Activated effector memory CD4-positive, alpha-beta T cell treated with anti-CD3 and anti-CD28 coated beads, Interleukin-2, amount 50 U/mL, for 16 hours (primary cell): ENCODE data around the gene MAP3K15.

Experiments used
- DNase-seq: peaks from one replicate; pipeline ENCODE4 v3.0.0-alpha.2; 2020

MAP3K15 gene

GRCh38 chrX:19392078-19392477 is 123.2 kb downstream of the MAP3K15 start:
- DNase-seq = no peak

DNA sequence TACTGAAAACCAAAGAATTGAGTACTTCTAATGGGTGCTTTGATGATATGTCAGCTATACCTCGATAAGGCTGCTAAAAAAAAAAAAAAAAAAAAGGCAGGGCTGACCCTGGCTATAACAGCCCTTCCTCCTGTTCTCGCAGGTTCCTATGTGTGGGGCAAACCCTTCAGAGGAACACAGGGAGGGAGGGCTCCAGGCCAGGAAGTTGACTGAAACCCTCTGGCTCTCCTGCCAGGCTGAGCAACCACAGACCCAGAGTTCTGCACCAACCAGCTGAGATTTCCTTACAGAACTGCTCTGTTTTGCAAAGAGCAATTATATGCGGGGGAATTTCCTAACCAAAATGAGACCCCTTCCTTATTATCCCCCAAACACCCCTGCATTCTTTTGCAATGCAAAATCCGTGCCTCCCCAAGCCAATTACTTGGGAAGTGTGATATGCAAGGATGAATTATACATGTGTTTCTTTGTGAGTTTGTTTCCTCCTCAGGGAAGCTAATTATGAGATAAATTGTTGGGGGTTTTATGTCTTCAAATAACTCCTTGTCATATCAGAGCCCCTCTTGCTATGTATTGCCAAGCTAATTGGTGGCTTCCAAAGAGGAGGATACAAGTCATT is 126.0 kb downstream of the MAP3K15 start:
- no peak for DNase-seq

DNA sequence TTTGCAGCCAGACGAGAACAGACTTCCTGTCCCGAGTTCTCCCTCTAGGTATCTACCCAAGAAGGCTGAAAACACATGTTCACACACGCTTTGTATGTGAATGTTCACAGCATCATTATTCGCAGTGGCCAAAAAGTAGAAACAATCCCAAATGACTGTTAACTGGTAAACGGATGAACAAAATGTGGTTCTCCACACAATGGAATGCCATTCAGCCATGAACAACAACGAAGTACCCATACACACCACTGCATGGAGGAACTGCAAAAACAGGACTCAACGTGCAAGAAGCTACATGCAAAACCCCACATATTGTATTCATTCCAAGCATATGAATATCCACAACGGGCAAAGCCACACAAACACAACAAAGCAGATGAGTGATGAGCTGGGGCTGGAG is 126.6 kb downstream of the MAP3K15 start:
- DNase-seq = no peak

GRCh38 chrX:19388064-19388679 is 127.1 kb downstream of the MAP3K15 start:
- no peak for DNase-seq

DNA sequence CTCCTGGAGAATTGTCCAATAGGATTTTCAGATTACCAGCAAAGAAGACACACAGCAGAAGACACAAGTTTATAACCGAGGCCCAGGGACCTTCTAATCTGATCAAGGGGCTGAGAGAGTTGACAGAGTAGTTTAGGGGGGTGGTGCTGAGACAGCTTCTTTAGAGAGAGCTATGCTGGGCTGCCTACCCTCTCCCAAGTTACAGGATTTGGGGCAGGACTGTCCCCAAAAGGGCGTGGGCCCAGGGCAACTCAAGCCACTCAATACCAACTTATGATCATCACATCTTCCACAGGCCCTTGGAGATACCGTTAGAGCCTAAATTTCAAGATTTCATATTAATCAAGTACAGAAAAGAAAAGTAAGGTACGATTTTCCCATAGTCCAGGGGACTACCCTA is 128.6 kb downstream of the MAP3K15 start:
- DNase-seq = no peak

- peak; percentile 79 for DNase-seq
These were observed 132.7 kb downstream of the MAP3K15 start for GRCh38 chrX:19382555-19383145.

- DNase-seq = no peak
These were observed 134.0 kb downstream of the MAP3K15 start for GRCh38 chrX:19381326-19381725.

DNA sequence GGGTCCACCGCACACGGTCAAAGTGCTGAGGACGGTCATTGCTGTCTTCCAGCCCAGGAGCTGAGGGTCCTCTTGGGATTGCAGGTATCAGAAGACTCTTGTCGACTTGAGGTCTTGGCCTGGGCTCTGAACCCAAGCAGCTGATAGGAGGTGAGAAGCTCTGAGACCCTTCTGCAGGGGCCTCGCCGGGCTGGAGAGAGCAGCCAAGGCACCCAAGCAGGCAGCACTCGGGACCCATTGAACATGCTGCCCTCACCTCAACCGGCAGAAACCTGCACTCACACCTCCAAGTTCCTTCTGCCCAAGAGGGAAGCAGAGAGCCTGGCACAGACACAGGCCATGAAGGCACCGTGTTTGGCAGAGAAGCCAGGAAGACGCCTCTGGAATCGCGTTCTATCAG is 137.5 kb downstream of the MAP3K15 start:
- no peak for DNase-seq

- DNase-seq = no peak
These were observed 139.8 kb downstream of the MAP3K15 start for GRCh38 chrX:19375546-19375945.

DNA sequence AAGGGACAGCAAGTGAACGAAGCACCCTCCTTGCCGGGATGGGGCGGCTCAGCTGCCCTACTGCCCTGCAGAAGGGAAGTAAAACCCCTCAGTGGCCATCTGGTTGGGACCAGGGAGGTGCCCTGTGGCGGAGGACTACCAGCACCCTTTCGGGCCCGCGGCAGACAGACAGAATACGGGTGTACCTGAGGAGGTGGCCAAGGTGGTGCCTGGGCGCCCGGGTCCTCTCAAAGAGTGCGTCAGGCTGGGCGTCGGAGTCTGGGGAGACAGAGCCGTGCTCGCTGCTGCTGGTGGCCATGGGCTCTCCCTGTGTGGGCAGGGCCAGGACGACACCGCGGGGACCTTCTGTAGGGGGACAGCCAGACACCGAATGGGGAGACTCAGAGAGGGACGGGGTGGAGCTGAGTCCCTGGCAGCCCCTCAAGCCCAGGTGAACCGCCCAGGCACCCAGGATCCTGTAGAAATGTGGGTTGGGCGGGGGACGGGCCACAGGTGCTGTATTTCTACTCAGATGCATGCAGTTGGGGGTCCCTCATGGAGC is 141.9 kb downstream of the MAP3K15 start:
- no peak for DNase-seq

- DNase-seq = peak; percentile 61
These were observed 142.6 kb downstream of the MAP3K15 start for GRCh38 chrX:19372547-19373331.

DNA sequence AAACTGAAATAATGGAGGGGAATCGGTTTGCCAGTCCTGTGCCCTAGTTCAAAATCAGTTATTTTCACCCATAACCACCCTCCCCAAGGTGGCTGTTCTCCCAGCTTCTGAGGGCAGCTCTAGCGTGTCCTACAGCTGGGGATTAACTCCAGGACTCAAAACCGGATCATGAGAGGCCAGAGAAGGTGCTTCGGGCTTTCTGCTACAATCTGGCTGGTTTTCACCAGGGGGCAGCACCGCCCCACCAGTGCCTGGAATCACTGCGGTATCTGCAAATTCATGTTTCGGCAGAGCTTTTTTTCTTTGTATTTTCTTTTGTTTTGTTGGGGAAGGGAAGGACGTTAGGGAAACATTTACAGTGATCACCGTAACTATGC is 143.2 kb downstream of the MAP3K15 start:
- DNase-seq = peak; percentile 85

GRCh38 chrX:19370061-19370460 is 145.2 kb downstream of the MAP3K15 start:
- DNase-seq = no peak

DNA sequence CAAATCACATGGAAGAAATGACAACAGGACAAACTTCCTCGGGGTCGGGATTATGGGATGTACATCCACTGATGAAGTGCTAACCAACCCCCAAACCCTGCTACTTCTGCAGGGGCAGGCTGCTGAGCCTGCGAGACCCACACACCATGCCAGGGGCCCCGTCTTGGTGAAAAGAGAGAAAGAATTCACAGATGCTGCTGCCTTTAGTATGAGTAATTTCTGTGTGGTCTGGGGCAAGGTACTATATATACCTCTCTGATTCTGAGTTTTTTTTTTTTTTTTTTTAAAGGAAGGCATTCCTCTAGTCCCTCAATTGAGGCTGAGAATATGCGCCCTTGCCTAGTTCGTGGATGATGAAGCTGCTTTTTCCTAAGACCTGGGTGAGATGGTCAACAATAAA is 146.7 kb downstream of the MAP3K15 start:
- no peak for DNase-seq

- DNase-seq = no peak
These were observed 153.6 kb downstream of the MAP3K15 start for GRCh38 chrX:19361701-19362100.

DNA sequence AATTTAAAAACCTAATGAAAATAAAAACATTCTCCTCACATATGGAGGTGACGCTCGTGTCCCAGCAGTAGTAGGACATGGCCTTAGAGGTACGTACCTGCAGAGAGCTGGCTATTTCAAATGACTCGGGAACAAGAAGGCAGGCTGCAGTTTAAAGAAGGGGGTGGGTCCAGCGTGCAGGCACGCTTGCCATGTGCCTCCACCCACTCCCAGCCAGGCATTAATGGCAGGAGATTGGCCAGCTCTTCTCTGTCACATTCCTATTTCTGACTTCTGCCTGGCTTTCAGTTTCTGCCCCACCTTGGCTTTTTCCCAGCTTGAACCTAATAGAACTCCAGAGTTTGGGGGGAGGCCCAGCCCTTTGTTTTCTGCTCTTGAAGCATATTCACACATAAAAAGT is 154.4 kb downstream of the MAP3K15 start:
- no peak for DNase-seq

DNA sequence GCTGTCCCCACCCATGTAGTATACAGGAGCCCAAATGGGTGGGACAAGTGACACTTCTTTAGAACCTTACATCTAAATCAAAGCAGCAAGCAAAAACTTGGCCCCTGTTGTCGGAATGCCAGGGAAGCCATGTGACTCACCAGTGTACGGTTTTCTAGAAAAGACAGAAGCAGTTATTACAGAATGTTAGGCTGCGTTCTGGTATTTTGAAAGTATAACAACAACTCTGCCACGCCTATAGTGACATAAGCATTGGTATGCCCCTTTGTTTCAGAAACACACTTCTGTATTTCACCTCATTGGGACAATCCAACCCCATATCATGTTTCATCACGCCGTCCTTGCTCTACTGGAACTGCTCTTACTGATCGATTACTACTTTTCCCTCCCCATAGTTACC is 156.8 kb downstream of the MAP3K15 start:
- DNase-seq = no peak

DNA sequence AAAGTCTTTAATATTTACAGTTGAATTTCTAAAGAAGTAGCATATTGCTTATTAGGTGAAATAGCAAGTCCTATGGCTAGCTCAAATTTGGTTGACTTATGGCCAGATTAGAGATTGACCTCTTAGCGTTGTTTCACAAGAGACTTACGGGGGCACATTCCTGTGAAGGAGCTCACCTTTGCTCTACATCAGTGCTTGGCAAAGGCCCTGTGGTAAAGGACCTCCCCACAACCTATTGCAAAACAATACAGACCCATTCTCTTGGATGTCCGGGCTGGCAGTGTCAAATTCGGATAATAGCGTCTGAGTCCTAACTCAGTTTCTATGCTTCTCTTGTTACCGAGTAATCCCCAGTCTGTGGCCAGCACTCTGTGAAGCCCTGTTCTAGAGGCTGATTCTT is 160.7 kb downstream of the MAP3K15 start:
- no peak for DNase-seq

- no peak for DNase-seq
These were observed 164.3 kb downstream of the MAP3K15 start for GRCh38 chrX:19350941-19351384.

DNA sequence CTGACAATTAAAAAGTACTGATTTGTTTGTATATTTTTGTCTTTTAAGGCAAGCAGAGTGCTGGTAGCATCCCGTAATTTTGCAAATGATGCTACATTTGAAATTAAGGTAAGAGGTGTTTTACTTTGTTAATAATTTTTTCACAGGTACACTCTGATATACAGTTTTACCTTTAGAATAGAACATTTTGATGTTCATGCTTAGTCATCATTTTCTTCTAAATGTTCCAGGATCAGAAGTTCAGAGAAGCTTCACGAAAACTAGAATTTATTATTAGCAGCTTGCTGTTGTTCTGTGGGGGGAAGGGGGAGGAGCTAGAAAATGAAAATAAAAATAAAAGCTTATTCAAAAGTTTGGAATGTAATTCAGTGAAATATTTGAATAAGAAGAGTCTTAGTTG is 166.0 kb downstream of the MAP3K15 start:
- DNase-seq = no peak

DNA sequence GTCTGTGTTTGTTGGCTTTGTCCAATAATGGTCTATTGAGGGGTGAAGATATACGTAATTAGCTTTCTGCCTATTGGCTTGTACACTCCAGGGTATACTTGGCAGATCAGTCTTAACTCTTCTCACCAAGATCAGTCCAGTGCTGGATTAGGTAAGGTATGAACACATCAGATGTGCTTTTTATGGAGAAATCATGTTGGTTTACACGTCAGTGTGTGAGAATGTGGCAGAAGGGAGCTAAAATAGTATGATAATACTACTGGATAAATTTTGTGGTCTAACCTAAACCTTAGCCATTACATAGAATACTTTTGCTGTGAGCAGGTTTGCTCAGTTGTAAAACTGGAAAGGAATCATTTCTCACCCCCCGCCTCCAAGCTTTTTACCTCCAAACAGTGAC is 167.4 kb downstream of the MAP3K15 start:
- DNase-seq = no peak

- DNase-seq = no peak
These were observed 170.6 kb downstream of the MAP3K15 start for GRCh38 chrX:19344661-19345060.
